ENCODE results near the gene ETNK2.

Gene ETNK2, protein sequence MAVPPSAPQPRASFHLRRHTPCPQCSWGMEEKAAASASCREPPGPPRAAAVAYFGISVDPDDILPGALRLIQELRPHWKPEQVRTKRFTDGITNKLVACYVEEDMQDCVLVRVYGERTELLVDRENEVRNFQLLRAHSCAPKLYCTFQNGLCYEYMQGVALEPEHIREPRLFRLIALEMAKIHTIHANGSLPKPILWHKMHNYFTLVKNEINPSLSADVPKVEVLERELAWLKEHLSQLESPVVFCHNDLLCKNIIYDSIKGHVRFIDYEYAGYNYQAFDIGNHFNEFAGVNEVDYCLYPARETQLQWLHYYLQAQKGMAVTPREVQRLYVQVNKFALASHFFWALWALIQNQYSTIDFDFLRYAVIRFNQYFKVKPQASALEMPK

GRCh38 chr1:204151552-204152309 is at the start of gene ETNK2:
Gene ETNK2, minus strand, starts transcription at chr1:204152044. Its CDS starts 192 bp downstream, at chr1:204151852.
- peak; percentile 71 for DNase-seq (ENCODE audit: low spot score)
- in situ Hi-C loops (cut with MboI; ENCODE audit: low pct_unique_long_range_greater_than_20kb, low sequenced_read_pairs, unreplicated experiment), result loop anchor here (25.0 kb wide), 1 partner anchor 236 kb away; no protein-coding TSS in a partner anchor
- TF ChIP-seq, protein P1, sequence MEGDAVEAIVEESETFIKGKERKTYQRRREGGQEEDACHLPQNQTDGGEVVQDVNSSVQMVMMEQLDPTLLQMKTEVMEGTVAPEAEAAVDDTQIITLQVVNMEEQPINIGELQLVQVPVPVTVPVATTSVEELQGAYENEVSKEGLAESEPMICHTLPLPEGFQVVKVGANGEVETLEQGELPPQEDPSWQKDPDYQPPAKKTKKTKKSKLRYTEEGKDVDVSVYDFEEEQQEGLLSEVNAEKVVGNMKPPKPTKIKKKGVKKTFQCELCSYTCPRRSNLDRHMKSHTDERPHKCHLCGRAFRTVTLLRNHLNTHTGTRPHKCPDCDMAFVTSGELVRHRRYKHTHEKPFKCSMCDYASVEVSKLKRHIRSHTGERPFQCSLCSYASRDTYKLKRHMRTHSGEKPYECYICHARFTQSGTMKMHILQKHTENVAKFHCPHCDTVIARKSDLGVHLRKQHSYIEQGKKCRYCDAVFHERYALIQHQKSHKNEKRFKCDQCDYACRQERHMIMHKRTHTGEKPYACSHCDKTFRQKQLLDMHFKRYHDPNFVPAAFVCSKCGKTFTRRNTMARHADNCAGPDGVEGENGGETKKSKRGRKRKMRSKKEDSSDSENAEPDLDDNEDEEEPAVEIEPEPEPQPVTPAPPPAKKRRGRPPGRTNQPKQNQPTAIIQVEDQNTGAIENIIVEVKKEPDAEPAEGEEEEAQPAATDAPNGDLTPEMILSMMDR (IDR thresholded peaks at IDR 0.05; ENCODE audit: extremely low read depth, insufficient read depth, missing control alignments), result no peak

GRCh38 chr1:204201348-204202040 is 49.6 kb upstream of the ETNK2 start:
- TF ChIP-seq, protein P1 (IDR thresholded peaks at IDR 0.05; ENCODE audit: extremely low read depth, insufficient read depth, missing control alignments), result no peak
- no peak for DNase-seq (ENCODE audit: low spot score)
- in situ Hi-C loops (cut with MboI; ENCODE audit: low pct_unique_long_range_greater_than_20kb, low sequenced_read_pairs, unreplicated experiment), result no loop called here

DNA sequence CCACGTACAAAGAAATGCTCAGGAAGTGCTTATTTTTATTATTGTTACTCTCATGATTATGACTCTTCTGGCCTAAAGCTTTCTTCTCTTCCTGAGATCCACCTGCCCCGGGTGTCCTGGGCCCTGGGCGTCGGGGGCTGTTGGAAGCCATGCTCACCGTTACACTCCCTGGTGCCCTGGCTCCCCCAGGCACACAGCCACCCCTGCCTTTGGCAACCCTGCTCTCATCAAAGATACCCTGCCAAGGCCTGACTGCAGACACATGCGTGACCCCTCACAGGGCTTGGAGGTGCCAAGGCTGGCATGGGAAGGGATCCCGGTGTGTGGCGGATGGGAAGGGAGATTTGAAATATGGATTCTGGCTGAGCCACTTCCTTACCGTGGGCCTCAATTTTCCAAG is 47.7 kb upstream of the ETNK2 start:
- DNase-seq (ENCODE audit: low spot score), result no peak
- in situ Hi-C loops (cut with MboI; ENCODE audit: low pct_unique_long_range_greater_than_20kb, low sequenced_read_pairs, unreplicated experiment), result no loop called here
- TF ChIP-seq, protein P1 (IDR thresholded peaks at IDR 0.05; ENCODE audit: extremely low read depth, insufficient read depth, missing control alignments), result no peak

GRCh38 chr1:204198348-204199340 is 46.8 kb upstream of the ETNK2 start:
- no peak for DNase-seq (ENCODE audit: low spot score)
- in situ Hi-C loops (cut with MboI; ENCODE audit: low pct_unique_long_range_greater_than_20kb, low sequenced_read_pairs, unreplicated experiment), result no loop called here
- TF ChIP-seq, protein P1 (IDR thresholded peaks at IDR 0.05; ENCODE audit: extremely low read depth, insufficient read depth, missing control alignments), result no peak

DNA sequence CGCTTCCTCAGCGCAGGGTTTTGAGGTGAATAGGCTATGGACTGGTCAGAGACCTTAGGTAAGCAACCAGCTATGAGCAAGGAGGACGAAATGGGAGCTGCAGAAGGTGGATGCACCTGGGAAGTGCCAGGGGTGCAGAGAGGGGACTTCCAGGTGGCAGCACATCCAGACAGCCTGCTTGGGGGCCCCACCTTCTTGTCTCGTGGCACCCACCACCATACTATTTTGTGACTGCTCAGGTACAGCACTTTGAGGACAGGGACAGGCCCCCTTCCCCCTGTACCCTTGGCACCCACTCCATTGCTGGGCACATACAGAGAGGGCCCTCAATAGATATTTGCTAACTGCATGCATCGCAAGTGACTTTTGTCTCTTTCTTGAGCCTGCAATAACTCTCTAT is 45.2 kb upstream of the ETNK2 start:
- in situ Hi-C loops (cut with MboI; ENCODE audit: low pct_unique_long_range_greater_than_20kb, low sequenced_read_pairs, unreplicated experiment), result no loop called here
- TF ChIP-seq, protein P1 (IDR thresholded peaks at IDR 0.05; ENCODE audit: extremely low read depth, insufficient read depth, missing control alignments), result no peak
- no peak for DNase-seq (ENCODE audit: low spot score)

All from GM13977 (cell line).